H1 (cell line): Measurements from ENCODE around the gene PPIG. TPM values are rescaled to one million over a fixed set of nuclear protein-coding genes. Genes with fewer than 3 reads are reported as not detected.

ENCODE experiments used
- CTCF ChIA-PET: fragments of 300-600 bp; sonication (Branson Sonifier 250); formaldehyde crosslinking; loops from one replicate; lab custom pipeline; 2021; ENCODE audit not compliant: partially characterized antibody; lab: Charles Lee
- POLR2A ChIA-PET: fragments of 300-600 bp; sonication (Branson Sonifier 250); formaldehyde crosslinking; loops from one replicate; lab custom pipeline; 2021; ENCODE audit warnings: inconsistent platforms; ENCODE audit not compliant: partially characterized antibody; lab: Charles Lee
- DNase-seq, 2 experiments: peaks; one replicate each; pipeline versions ENCODE4 v3.0.0 to v3.0.0-alpha.2; 2010 to 2022; ENCODE audit warnings: low spot score in 2 of 2, low read depth in 1 of 2, mixed read lengths in 1 of 2
- FAIRE-seq: peaks from 2 replicates; lab custom pipeline; 2011; peaks lifted over from hg19 to GRCh38; lab: Jason Lieb, UNC
- H2AFZ ChIP-seq: 2 replicates; pipeline ENCODE4 v1.8.1; 2012; ENCODE audit warnings: low read length, inconsistent platforms
- H2AK5ac ChIP-seq: 2 replicates; pipeline ENCODE4 v1.6.1; 2013; ENCODE audit warnings: low read depth, low read length
- H2BK120ac ChIP-seq: replicated peaks from 2 replicates; pipeline ENCODE3; 2013; ENCODE audit warnings: low read depth, low read length, inconsistent platforms
- H2BK12ac ChIP-seq: 2 replicates; pipeline ENCODE4 v1.6.1; 2013; ENCODE audit warnings: low read depth, low read length
- H2BK15ac ChIP-seq: 2 replicates; pipeline ENCODE4 v1.6.1; 2013; ENCODE audit warnings: low read length
- H2BK20ac ChIP-seq: 2 replicates; pipeline ENCODE4 v1.6.1; 2013; ENCODE audit warnings: low read length
- H2BK5ac ChIP-seq: 2 replicates; pipeline ENCODE4 v1.6.1; 2013; ENCODE audit warnings: low read depth, low read length
- H3K14ac ChIP-seq: 2 replicates; pipeline ENCODE4 v1.6.1; 2013; ENCODE audit warnings: inconsistent platforms; ENCODE audit not compliant: insufficient read length
- H3K18ac ChIP-seq: 2 replicates; pipeline ENCODE4 v1.6.1; 2013; ENCODE audit warnings: low read length; ENCODE audit errors: extremely low read depth
- H3K23ac ChIP-seq: 2 replicates; pipeline ENCODE4 v1.6.1; 2013; ENCODE audit warnings: inconsistent platforms; ENCODE audit not compliant: insufficient read length
- H3K23me2 ChIP-seq: 2 replicates; pipeline ENCODE4 v1.6.1; 2013; ENCODE audit warnings: low read depth, low read length
- H3K27ac ChIP-seq: 2 replicates; pipeline ENCODE4 v1.6.1; 2011; ENCODE audit warnings: low read depth, low read length, inconsistent platforms
- H3K27me3 ChIP-seq, 4 experiments: replicated peaks in 1 of 4; 1 replicate in 1 of 4; 2 replicates in 3 of 4; pipeline versions ENCODE4 v1.6.1 to v1.8.1; 2011 to 2013; ENCODE audit warnings: low read length in 3 of 4, mild to moderate bottlenecking in 3 of 4, inconsistent platforms in 2 of 4, mixed read lengths in 2 of 4, moderate library complexity in 1 of 4; ENCODE audit not compliant: control insufficient read depth in 3 of 4, insufficient read depth in 3 of 4; ENCODE audit errors: extremely low read depth in 1 of 4
- H3K36me3 ChIP-seq, 4 experiments: 2 replicates each; pipeline versions ENCODE4 v1.6.1 to v1.8.1; 2011 to 2013; ENCODE audit warnings: mild to moderate bottlenecking in 4 of 4, low read length in 3 of 4, moderate library complexity in 2 of 4, control low read depth in 1 of 4, inconsistent platforms in 1 of 4; ENCODE audit not compliant: insufficient read depth in 4 of 4, control insufficient read depth in 2 of 4
- H3K4ac ChIP-seq: replicated peaks from 2 replicates; pipeline ENCODE3; 2013; ENCODE audit warnings: low read length, low read depth, mixed read lengths, inconsistent platforms; ENCODE audit not compliant: insufficient read length
- H3K4me1 ChIP-seq, 4 experiments: replicated peaks in 1 of 4; 1 replicate in 1 of 4; 2 replicates in 3 of 4; pipeline versions ENCODE4 v1.6.1 to v1.8.1; 2011 to 2013; ENCODE audit warnings: low read length in 3 of 4, inconsistent platforms in 2 of 4, mixed read lengths in 1 of 4; ENCODE audit not compliant: insufficient read depth in 4 of 4, control insufficient read depth in 3 of 4
- H3K4me2 ChIP-seq, 2 experiments: 2 replicates each; pipeline versions ENCODE4 v1.6.1 to v1.8.1; 2011 to 2013; ENCODE audit warnings: low read depth in 2 of 2, low read length in 2 of 2, control low read depth in 1 of 2, inconsistent platforms in 1 of 2, mild to moderate bottlenecking in 1 of 2; ENCODE audit not compliant: insufficient read depth in 1 of 2
- H3K4me3 ChIP-seq, 4 experiments: fragments of 200-600, 300-600 bp in 1 of 4; sonication (generic), shearing (Covaris generic), sonication (Bioruptor Twin) in 1 of 4; 2 replicates each; pipeline versions ENCODE4 v1.5.1 to v1.8.1; 2011 to 2016; ENCODE audit warnings: low read length in 4 of 4, low read depth in 3 of 4, control low read depth in 2 of 4, inconsistent platforms in 2 of 4, mild to moderate bottlenecking in 2 of 4, mixed read lengths in 1 of 4, moderate library complexity in 1 of 4; ENCODE audit not compliant: insufficient read depth in 2 of 4; ENCODE audit errors: extremely low read depth in 1 of 4
- H3K56ac ChIP-seq: replicated peaks from 2 replicates; pipeline ENCODE3; 2013; ENCODE audit warnings: low read depth, mild to moderate bottlenecking, mixed read lengths, low read length, inconsistent platforms; ENCODE audit not compliant: insufficient read length
- H3K79me1 ChIP-seq: 2 replicates; pipeline ENCODE4 v1.6.1; 2013; ENCODE audit warnings: low read depth, low read length, control low read depth
- H3K79me2 ChIP-seq, 2 experiments: 2 replicates each; pipeline versions ENCODE4 v1.6.1 to v1.8.1; 2012 to 2013; ENCODE audit warnings: low read length in 2 of 2, mild to moderate bottlenecking in 2 of 2, inconsistent platforms in 1 of 2; ENCODE audit not compliant: insufficient read depth in 2 of 2, control insufficient read depth in 1 of 2
- H3K9ac ChIP-seq, 4 experiments: replicated peaks in 1 of 4; 1 replicate in 1 of 4; 2 replicates in 3 of 4; pipeline versions ENCODE4 v1.6.1 to v1.8.1; 2011 to 2013; ENCODE audit warnings: low read depth in 3 of 4, low read length in 3 of 4, control low read depth in 2 of 4, mild to moderate bottlenecking in 2 of 4, moderate library complexity in 2 of 4, inconsistent platforms in 1 of 4; ENCODE audit errors: extremely low read depth in 1 of 4
- H3K9me3 ChIP-seq, 2 experiments: 2 replicates each; pipeline versions ENCODE4 v1.6.1 to v1.8.1; 2012 to 2013; ENCODE audit warnings: mild to moderate bottlenecking in 2 of 2, moderate library complexity in 2 of 2, control low read depth in 1 of 2, inconsistent platforms in 1 of 2, low read depth in 1 of 2, low read length in 1 of 2, mixed read lengths in 1 of 2; ENCODE audit not compliant: insufficient read depth in 2 of 2
- H4K20me1 ChIP-seq, 2 experiments: replicated peaks in 1 of 2; 2 replicates each; pipeline versions ENCODE3 to v1.8.1; 2011 to 2013; ENCODE audit warnings: inconsistent platforms in 2 of 2, low read length in 2 of 2, mild to moderate bottlenecking in 1 of 2; ENCODE audit not compliant: insufficient read depth in 2 of 2, control insufficient read depth in 1 of 2
- H4K5ac ChIP-seq: 2 replicates; pipeline ENCODE4 v1.6.1; 2013; ENCODE audit warnings: low read length, low read depth, mixed read lengths, inconsistent platforms; ENCODE audit not compliant: insufficient read length
- H4K8ac ChIP-seq: 2 replicates; pipeline ENCODE4 v1.8.0; 2013; ENCODE audit warnings: mild to moderate bottlenecking, moderate library complexity, low read length, inconsistent platforms; ENCODE audit not compliant: insufficient read depth; ENCODE audit errors: extremely low read depth
- H4K91ac ChIP-seq: replicated peaks from 2 replicates; pipeline ENCODE3; 2013; ENCODE audit warnings: low read length, mixed read lengths, inconsistent platforms; ENCODE audit not compliant: insufficient read length
- KDM1A ChIP-seq: fragments of 200-600, 300-600 bp; sonication (generic); IDR thresholded peaks from 2 replicates; pipeline ENCODE4 v1.7.1; 2016; ENCODE audit warnings: mild to moderate bottlenecking, low read length, borderline replicate concordance
- NRF1 ChIP-seq: IDR thresholded peaks from 2 replicates; pipeline ENCODE4 v1.6.1; 2011; ENCODE audit warnings: mild to moderate bottlenecking, low read depth, low read length, improper control_type of control experiment
- RXRA ChIP-seq: IDR thresholded peaks from 2 replicates; pipeline ENCODE4 v1.6.1; 2011; ENCODE audit warnings: low read depth, mild to moderate bottlenecking, low read length, moderate library complexity; ENCODE audit not compliant: insufficient read depth
- SP1 ChIP-seq: IDR thresholded peaks from 2 replicates; pipeline ENCODE4 v1.6.1; 2011; ENCODE audit warnings: low read depth, low read length
- TCF12 ChIP-seq: IDR thresholded peaks from 2 replicates; pipeline ENCODE4 v1.6.1; 2011; ENCODE audit warnings: low read depth, mild to moderate bottlenecking, low read length
- YY1 ChIP-seq: IDR thresholded peaks from 2 replicates; pipeline ENCODE4 v1.6.1; 2011; ENCODE audit warnings: low read depth, mild to moderate bottlenecking, low read length
- WGBS, 2 experiments: shearing (Covaris generic) in 1 of 2; methylation state at CpG; one replicate each; pipeline versions ENCODE4 v1.1.6 to v1.1.7; 2013 to 2015; ENCODE audit warnings: low lambda C conversion rate in 2 of 2, mixed read lengths in 2 of 2, inconsistent platforms in 1 of 2, low coverage in 1 of 2, missing lambda C conversion rate in 1 of 2; ENCODE audit not compliant: insufficient replicate concordance in 2 of 2, insufficient coverage in 1 of 2, insufficient read length in 1 of 2; ENCODE audit errors: extremely low coverage in 1 of 2, missing lambda C conversion rate in 1 of 2; 5-methylcytosine and 5-hydroxymethylcytosine counted together
- polyA plus RNA-seq, 7 experiments: library from polyadenylated mRNA; depleted of rRNA in 3 of 7; stranded (reverse) in 5 of 7; unstranded in 2 of 7; fragments of >200 nt in 5 of 7; fragments of 200-250 nt in 2 of 7; gene quantifications; 1 replicate in 5 of 7; 2 replicates in 1 of 7; 4 replicates in 1 of 7; pipeline versions ENCODE4 v1.2.1 to v1.2.3, GENCODE V29; 2011 to 2013; ENCODE audit warnings: missing spikeins in 2 of 7, mixed read lengths in 2 of 7
- total RNA-seq: library from RNA; stranded (reverse); fragmentation: NEBNext Ultra II Directional; extraction: Animal tissue kit (Norgen Biotek cat#: 25700); gene quantifications from 2 replicates; pipeline ENCODE4 v1.2.1, GENCODE V29; 2021
- TF ChIP-seq, protein P1 (sequence below): IDR thresholded peaks from 2 replicates; pipeline ENCODE4 v1.6.1; 2011; ENCODE audit warnings: low read depth, mild to moderate bottlenecking, low read length; ENCODE audit not compliant: insufficient read depth

Gene PPIG
- total and polyA plus RNA-seq, 2 of the 8 experiments (the other 6 are each of a cell fraction or from before 2014, with no cell fraction given) = 14.7 to 71.0 TPM

- Histone ChIP-seq H2BK5ac (no peak overlapping the region), H2AFZ (no peak overlapping the region), H3K79me1 (no peaks in the 10 kb centered on the region), H2AK5ac (no peak overlapping the region), H2BK12ac (no peak overlapping the region), H2BK15ac (no peak overlapping the region), H3K23me2 (no peaks in the 10 kb centered on the region), H3K9me3 (no peaks in the 10 kb centered on the region; a peak in 2 of 4 replicates), H3K14ac (no peak overlapping the region), H2BK120ac (no peak overlapping the region)
- DNase-seq (no peak), FAIRE-seq (no peak)
- CTCF ChIA-PET = no interaction called here
- no peak for TF ChIP-seq NRF1
- no peak for TF ChIP-seq KDM1A
- no peak for TF ChIP-seq SP1
- TF ChIP-seq YY1 = no peak
- TF ChIP-seq, protein P1, sequence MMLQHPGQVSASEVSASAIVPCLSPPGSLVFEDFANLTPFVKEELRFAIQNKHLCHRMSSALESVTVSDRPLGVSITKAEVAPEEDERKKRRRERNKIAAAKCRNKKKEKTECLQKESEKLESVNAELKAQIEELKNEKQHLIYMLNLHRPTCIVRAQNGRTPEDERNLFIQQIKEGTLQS = no peak
- TF ChIP-seq TCF12 = no peak
- TF ChIP-seq RXRA = no peak
- TF ChIP-seq, all 59 proteins: peak for 0
- Histone ChIP-seq H4K8ac (no peak overlapping the region), H3K4me2 (no peak overlapping the region), H4K5ac (no peak overlapping the region), H3K23ac (no peak overlapping the region), H3K4me1 (no peaks in the 10 kb centered on the region), H4K91ac (no peak overlapping the region), H3K18ac (no peak overlapping the region), H3K4ac (no peak overlapping the region), H3K9ac (no peak overlapping the region), H3K79me2 (peaks cover 0 to 15% of the 10 kb centered on the region in 2 experiments; a peak in 2 of 4 replicates), H3K4me3 (no peak overlapping the region), H4K20me1 (no peaks in the 10 kb centered on the region), H3K27ac (no peak overlapping the region), H3K27me3 (no peaks in the 10 kb centered on the region), H3K56ac (no peak overlapping the region), H2BK20ac (no peak overlapping the region), H3K36me3 (peaks cover 4 to 46% (median 18%) of the 10 kb centered on the region in 4 experiments)
- 63% methylated on average over 3 of the region's 3 CpGs; no CpG with 5 or more reads in 1 of the 2 experiments for WGBS, 2 experiments
- POLR2A ChIA-PET = no interaction called here
Measured at GRCh38 chr2:169619946-169620345, 35.8 kb downstream of the PPIG start.
